Thyroid gland (tissue), 4 donors: ENCODE measurements around the gene EHMT1.

ENCODE experiments used
- CTCF ChIP-seq, 6 experiments: fragments of 200-600 bp in 3 of 6; fragments of 450-650 bp in 3 of 6; sonication (generic) in 3 of 6; IDR thresholded peaks; one replicate each; pipeline ENCODE4 v1.5.1; 2016 to 2019; ENCODE audit warnings: antibody characterized with exemption in 6 of 6, mild to moderate bottlenecking in 2 of 6, inconsistent platforms in 1 of 6, moderate library complexity in 1 of 6
- POLR2A ChIP-seq, 2 donors: fragments of 450-650 bp; IDR thresholded peaks; one replicate each; pipeline ENCODE4 v1.6.1; 2017; ENCODE audit warnings: antibody characterized with exemption in 2 of 2, mild to moderate bottlenecking in 2 of 2, moderate library complexity in 1 of 2

- TF ChIP-seq CTCF (IDR thresholded peaks at IDR 0.05) (no peak), POLR2A (IDR thresholded peaks at IDR 0.05) (no peak)
Observed at GRCh38 chr9:137731947-137732813, 113.4 kb downstream of the EHMT1 start.
